ENCODE measurements around the gene METTL21C.

GRCh38 chr13:102710261-102710679 lies 15.4 kb upstream of the METTL21C start:
- TF ChIP-seq CTCF (IDR thresholded peaks at IDR 0.05) (no peak), POLR2A (IDR thresholded peaks at IDR 0.05) (no peak)
